HUDEP-2 (cell line): Measurements from ENCODE around the gene GMEB2.
"Not testable (repeated sequence)": the region's sequence is repeated elsewhere in the genome, so short reads cannot be mapped to it uniquely, and the experiment has no call there.

Experiments used
- DNase-seq, 76 experiments: peaks; one replicate each; lab custom pipeline; 2025; ENCODE audit not compliant: unreplicated experiment in 76 of 76; lab: John Stamatoyannopoulos, UW

GMEB2 gene

DNA sequence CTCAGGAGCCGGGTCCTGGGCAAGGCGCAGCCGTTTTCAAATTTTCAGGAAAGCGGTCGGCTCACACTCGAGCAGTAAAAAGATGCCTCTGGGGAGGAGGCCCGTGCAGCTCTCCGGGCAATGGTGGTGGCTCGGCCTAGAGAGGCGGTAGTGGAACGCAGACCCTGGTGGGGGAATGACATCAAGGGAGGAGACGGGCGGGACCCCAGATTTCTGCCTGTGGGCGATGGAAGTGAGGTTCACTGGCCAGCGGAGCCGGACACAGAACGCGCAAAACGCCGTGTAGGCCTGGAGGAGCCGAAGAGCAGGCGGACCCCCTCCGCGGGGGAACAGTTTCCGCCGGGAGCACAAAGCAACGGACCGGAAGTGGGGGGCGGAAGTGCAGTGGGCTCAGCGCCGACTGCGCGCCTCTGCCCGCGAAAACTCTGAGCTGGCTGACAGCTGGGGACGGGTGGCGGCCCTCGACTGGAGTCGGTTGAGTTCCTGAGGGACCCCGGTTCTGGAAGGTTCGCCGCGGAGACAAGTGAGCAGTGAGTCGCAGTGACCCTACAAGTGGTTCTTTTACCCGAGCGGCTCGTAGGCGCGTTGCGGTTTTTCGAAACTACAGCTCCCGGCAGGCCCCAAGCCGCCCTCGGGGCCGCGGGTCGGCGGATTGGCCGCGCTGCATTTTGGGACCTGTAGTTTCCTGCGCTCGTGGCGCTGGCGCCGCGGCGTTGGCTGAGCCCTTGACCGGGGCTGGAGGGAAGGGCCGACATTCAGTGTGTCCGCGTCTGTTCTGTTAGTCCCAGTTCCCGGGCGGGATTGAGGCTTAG, 31.2 kb upstream of the GMEB2 start, which contains the start of gene RTEL1:
Gene RTEL1, plus strand, starts transcription at position 376 of the 812 bp plus-strand sequence. CDS start 1,091 bp downstream, outside the sequence.
- peak in 74 of 76 experiments; percentile 23 to 94 (median 80) for DNase-seq

DNA sequence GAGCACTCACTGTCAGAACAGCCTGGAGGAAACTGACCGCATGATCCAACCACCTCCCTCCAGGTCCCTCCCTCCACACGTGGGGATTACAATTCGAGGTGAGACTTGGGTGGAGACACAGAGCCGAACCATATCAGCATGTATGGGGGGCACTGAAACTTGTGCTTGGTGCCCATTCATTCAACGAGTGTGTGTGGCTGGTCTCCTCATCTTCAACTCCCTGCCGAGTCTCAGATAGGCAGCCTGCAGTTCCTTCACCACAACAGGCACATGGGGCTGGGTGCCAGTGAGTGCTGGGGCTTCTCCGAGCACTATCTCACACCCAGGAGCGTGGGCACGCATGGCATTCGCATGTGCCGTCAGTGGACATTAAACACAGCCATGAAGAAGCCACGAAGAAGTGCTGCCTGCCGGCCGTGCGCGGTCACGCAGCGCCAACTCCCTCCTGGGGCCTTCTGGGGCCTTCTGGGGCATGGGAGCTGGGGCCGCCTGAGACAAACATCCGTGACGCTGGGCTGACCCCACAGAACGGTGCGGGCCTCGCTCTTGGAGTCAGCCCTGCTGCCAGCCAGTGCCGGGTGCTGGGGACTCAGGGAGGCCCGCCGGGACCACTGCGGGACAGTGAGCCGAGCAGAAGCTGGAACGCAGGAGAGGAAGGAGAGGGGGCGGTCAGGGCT, 30.5 kb upstream of the GMEB2 start:
- DNase-seq: peak in 10 of 76 experiments; percentile 2 to 31 (median 20)

DNA sequence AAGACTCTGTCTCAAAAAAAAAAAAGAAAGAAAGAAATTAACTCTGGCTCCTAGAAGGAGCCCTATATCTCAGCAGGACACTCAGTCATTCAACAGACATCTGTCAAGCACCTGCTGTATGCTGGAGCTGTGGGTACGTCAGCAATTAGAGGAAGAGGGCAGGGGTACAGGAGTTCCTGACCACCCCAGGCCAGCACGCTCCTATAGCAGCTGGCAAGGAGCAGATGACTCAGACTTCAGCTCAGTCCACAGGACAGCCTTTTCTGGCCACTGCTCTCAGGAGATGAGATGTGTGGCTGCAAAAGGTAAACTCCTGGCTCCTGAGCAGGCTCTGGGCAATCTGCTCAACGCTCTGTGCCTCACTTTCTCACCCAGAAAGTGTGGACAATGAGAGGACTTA, 29.6 kb upstream of the GMEB2 start:
- DNase-seq: no peak

DNA sequence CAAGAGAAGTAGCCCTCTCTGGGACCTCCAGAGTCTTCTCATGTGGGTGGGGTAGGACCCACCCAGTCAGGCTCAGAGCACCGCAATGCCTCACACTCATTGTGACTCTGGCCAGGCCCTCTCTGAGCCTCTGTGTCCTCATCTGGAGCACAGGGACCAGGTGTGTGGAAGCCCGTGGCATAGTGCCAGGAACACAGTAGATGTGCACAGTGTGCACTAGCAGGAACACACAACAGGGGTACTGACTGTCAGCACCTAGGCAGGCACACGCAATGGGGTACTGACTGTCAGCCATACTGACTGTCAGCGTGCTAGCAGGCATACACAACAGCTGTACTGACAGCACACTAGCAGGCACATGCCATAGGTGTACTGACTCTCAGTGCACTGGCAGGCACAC, 28.3 kb upstream of the GMEB2 start:
- DNase-seq: no peak

DNA sequence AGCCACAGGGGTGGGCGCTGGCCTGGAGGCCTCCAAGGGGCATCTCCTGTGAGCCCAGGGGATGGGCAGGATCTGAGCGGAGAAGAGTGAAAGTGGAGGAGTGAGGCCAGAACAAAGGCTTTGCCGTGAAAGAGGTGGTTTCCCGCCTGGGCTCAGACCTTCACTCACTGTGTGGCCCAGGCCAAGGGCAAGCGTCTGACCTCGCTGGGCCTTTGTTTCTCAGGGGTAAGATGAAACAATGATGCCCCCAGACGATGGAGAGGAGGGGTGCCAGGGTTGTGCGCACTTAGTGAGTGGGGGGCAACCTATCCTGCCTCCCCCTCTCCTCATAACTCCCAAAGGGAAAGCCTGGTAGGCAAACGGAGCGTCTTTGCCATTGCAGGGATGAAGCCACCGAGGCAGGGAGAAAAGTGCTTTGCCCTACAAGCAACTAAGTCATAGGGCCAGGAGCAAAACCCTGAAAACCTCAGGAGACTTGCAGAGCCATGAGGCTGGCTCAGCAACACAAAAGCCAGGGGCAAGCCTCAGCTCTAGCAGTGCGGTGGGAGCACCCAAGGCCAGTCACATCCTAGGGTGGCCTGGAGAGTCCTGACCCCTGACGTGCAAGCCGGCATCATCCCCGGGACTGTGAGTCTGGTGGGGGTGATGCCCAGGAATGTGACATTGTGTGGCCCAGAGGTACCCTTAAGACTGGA, 27.2 kb upstream of the GMEB2 start:
- DNase-seq: no peak

DNA sequence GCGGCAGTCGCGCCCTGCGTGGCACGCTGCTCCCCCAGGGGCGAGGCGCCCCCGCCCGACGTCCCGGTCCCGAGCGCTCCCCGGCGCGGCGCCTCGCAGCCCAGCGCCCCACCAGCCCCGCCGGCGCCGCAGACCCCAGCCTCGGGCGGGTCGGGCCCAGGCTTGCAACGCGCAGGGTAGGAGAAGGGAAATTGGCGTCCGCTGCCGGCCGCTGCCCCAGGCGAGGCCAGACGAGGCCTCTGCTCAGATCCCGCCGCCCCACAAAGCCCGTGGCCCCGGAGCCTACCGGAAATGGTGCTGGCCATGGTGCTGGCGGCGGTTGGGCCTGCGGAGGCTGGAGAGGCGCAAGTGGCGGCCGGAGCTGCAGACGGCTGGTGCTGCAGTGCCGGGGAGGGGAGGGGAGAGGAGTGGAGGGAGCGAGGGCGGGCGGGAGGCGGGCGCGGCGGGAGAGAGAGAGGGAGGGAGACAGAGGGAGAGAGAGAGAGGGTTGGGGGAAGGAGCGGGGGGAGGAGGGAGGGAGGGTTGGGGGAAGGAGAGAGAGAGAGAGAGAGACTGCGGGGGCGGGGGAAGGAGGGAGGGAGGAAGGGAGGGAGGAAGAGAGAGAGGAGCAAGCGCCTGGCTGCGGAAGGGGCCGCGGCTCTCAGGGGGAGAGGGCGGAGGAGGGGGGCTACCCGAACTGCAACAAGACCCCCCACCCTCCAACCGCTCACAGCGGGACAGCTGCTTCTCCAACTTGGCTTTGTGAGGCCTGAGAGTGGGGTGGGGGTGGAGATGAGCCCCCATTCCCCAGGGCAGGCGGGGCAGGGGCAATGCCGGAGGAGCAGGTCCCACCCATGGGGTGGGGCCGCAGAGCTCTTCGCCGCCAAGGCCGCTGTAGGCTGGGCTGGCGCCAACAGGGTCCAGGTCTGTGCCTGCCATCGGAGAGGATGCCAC, 26.4 kb upstream of the GMEB2 start, which contains the start of gene STMN3:
Gene STMN3, minus strand, starts transcription at position 384 of the 933 bp plus-strand sequence. Its CDS starts 79 bp downstream, at position 305.
- DNase-seq: peak in 68 of 76 experiments; percentile 14 to 88 (median 68)

DNA sequence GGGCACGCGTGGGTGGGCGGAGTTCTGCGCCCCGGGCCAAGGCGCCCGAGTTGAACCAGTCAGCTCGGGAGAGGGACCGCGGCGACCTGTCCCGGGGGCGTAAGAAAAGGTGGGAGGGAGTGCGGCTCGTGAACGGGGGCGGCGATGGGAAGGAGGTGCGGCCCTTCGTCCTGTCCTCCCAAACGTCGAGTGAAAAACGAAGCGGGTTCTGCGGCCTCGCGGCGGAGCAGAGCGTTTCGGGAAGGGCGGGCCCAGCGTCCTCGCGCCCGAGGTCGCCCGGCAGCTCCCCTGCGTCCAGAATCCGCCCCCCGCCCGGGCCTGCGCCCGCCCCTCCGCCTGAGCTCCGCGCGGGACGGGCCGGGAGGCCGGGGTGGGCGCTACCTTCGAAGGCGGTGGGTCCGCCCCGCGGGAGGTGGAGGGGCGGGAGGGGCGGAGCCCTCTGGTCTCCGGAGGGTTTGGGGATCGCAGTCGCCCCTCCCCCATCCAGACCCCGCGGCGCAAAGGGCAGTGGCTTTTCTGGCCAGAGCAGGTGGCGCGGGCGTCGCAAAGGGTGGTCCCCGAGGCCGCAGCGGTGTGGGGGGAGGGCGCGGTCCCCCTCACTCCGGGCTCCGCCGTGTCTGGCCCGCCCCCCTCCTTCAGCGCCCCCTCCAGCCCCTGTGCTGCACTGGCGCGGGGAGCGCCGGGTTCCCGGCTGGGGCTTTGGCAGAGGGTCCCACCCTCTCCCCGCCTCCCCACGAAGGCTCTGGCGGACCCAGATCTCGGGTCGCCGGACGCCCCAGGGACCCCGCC, 25.5 kb upstream of the GMEB2 start:
- DNase-seq: peak in 1 of 76 experiments; percentile 12

DNA sequence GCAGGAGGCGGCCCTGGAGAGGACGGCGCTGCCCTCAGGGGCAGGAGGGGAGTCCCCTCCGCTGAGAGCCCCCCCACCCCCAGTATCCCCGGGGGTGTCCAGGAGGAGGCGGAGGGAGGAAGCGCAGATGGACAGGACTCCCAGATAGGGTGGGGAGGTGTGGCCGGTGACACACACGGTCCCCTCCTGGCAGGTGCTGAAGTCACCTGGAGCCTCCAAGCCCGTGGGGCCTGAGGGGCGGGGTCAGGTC, 25.0 kb upstream of the GMEB2 start:
- DNase-seq: no peak

DNA sequence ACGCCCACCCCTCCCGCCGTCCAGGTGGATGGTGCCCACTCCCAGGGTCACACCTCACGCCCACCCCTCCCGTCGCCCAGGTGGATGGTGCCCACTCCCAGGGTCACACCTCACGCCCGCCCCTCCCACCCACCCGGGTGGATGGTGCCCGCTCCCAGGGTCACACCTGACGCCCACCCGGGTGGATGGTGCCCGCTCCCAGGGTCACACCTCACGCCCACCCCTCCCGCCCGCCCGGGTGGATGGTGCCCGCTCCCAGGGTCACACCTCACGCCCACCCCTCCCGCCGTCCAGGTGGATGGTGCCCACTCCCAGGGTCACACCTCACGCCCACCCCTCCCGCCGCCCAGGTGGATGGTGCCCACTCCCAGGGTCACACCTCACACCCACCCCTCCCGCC, 23.6 kb upstream of the GMEB2 start:
- DNase-seq: not testable (repeated sequence)

DNA sequence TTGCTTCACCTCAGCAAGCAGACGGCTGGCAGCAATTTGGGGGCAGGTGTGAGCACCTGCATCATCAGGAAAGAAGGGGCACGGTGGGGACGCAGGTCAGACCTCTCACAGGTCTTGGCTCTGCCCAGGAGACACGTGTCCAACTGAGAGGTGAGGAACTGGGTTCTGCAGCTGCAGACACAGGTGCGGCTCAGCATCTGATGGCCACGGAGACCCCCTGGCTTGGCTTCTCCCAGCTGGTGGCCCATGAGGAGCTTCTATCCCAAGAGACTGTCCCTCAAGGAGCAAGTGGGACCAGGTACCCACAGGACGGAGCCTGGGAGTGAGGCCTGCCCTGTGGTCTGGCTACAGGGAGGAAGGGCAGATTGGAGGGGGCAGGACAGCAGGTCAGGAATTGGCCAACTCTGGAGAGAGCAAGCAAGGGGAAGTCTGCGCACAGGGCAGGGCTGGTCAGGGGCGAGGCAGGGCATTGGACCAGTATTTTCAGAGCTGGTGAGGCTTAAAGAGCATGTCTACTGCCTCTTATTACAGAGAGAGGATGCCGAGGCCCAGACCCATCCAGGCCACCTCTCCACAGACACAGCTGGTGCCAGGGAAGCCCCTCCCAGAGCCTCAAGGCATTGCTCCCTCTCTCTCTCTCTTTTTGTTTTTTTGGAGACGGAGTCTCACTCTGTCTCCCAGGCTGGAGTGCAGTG, 22.1 kb upstream of the GMEB2 start:
- no peak for DNase-seq

DNA sequence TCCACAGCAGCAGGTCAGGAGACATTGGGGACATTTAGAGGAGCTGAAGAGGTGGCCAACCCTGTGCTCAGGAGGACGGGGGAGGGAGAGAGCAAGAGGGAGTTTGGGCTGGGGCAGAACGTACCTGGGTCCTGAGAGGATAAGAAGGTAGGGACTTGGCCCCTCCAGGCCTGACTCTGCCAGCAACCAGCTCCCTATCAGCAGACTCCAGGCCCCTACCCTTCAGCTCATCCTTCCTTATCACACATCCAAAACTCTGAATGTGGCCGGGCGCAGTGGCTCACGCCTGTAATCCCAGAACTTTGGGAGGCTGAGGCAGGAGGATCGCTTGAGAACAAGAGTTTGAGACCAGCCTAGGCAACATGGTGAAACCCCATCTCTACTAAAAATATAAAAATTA, 21.3 kb upstream of the GMEB2 start:
- DNase-seq: peak in 10 of 76 experiments; percentile 12 to 39 (median 20)

DNA sequence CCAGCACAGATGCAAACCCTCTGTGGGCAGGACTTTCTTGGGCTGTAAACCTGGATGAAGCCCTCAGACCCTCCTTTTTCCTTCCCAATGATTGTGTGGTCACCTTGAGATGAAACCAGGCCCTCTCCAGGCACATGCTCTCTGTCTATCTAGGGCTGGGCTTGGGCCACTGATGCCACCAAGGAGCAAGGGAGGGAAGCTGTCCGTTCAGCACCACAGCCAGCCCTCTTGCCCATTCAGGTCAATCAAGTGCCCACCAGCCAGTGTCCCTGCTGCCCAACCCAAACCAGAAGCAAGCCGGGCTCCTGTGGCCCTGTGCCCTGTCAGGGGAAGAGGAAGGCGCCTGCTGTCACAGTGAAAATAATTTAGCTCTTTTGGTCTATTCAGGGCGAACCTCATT, 18.3 kb upstream of the GMEB2 start:
- no peak for DNase-seq

DNA sequence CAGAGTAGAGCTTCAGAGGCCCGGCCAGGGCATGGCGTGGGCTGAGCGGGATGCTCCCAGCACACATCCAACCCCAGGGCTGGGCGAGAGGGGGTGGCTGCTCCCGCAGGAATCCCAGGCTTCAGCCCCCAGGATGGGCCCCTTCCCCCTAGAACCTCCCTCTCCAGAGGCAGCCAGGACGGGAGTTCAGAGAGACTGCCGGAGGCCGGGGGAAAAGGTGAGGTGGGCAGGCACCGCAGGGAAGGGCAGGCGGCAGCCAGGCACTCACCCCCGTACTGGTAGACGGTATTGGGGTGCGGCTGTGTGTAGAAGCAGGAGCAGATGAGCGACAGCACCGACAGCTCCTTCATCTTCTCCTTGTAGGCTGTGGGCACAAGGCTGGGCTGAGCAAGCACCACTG, 17.0 kb upstream of the GMEB2 start:
- no peak for DNase-seq

DNA sequence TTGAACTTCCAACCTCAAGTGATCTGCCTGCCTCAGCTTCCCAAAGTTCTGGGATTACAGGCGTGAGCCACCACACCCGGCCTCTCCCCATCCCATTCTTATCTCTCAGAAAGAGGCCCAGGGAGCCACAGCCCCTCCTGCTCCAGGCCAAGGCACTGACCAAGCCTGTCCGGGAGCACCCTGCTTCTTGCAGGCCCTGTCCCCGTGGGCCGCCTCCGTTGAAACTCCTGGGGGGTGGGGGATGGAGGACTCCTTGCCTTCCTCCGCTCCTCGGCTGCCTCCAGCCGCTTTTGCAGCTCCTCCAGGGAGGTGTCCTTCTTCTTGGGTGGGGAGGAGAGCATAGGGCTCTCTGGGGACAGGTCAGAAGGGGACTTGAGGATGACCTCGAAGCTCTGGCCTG, 16.6 kb upstream of the GMEB2 start:
- DNase-seq: no peak

DNA sequence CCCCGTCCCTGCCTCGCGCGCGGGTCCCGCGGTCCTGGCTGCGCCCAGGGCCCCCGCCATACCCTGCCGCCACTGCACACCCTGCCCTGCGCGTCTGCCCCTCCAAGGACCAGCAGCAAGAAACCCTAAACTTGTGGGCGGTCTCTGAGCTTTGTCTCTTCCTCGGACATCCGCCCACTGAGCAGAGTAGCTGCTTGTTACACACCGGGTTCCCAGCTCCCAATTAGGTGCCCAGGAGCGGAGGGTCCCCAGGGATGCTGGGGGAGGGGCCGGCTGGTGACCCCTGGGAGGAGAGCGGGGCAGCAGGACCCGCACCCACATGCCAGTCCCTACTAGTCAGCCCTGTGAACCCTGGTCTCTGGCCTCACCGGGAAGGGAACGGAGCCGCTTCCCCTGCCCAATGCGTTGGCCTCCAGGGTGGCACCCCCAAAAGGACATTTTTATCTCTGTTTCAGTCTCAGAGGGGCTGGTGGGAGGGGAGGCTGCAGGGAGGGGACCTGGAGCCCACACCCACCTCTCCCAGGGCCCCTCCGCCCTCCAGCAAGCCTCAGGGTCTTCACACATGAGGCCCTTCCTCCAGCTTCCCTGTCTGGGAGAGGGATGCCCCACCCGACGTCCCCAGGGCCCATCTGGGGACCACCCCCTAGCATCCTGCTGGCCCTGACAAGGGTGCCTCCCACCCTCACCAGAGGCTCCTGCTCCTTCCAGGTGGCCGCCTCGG, 15.8 kb upstream of the GMEB2 start:
- DNase-seq: no peak

DNA sequence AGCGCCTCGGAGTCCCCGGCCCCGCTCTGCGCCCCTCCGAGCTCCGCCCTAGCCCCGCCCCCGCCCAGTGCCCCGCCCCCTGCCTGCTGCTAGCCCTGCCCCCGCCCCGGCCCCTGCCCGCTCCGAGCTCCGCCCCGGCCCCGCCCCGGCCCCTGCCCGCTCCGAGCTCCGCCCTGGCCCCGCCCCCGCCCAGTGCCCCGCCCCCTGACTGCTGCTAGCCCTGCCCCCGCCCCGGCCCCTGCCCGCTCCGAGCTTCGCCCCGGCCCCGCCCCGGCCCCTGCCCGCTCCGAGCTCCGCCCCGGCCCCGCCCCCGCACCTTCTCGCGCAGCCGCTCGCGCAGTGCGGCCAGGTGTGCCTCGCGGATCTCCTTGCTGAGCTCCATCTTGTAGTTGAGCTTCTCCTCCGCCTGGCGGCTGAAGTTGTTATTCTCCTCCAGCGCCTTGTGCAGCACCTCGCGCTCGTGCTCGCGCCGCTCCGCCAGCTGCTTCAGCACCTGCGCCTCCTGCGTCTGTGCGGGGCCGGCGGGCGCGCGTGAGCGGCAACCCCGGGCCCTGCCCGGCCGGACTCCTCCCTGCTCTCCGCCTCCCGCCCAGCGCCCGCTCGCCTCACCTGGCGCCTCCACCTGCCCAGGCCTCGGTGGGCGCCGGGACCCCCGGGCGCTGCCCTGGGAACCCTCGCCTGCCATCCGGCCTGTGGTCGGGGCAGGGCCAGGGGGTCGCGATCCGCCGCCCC, 15.1 kb upstream of the GMEB2 start:
- DNase-seq: peak in 69 of 76 experiments; percentile 10 to 99 (median 92)

DNA sequence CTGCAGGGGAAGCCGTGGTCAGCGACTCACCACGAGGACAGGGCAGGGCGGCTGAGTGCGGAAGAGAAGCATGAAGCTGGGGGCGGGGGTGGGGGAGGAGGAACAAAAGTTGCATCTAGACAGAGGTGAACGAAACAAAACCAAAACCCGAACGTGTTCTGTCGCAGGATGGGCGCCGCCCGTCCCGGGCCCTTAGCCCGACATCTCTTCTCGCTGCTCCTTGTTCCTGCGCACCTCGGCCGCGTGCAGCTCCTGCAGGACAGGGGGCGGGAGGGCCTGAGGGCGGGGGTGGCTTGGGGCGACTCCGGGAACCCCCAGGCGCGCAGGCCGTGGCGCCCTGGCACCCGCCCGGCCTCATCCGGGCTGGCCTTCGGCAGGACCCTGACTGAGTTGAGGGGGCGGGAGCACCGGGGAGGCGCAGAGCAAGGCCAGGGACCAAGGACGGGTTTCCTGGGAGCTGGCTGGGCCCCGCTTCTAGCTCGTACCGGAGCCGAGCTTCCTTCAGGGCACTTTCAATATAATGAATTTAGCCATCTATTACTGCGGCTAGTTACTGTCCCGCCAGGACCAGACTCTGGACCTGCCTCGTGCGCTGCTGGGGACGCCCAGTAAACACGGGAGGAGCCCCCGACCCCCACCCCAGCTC, 14.4 kb upstream of the GMEB2 start:
- DNase-seq: peak in 1 of 76 experiments; percentile 32
